ENCODE measurements around the gene MACO1.
"Not testable (repeated sequence)": the region's sequence is repeated elsewhere in the genome, so short reads cannot be mapped to it uniquely, and the experiment has no call there.

DNA sequence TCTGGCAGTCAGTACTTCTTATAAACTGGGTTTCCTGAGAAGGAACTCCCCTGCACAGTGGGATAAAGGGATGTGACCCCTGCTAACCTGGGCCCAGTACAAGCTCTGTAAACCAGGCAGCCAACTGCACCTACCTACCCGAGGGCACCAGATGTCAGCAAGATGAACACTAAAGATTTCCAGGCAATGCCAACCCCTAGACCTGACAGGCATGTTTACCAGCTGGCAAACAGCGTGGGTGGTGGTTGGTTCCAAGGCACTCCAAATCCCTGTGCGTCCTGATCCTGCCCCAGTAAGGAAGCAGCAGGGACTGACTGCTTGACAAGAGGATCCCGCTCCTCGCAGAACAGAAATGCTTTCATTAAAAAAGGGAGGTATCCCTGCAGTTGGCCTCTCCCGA, 7.5 kb upstream of the MACO1 start:
- TF ChIP-seq, protein P1, sequence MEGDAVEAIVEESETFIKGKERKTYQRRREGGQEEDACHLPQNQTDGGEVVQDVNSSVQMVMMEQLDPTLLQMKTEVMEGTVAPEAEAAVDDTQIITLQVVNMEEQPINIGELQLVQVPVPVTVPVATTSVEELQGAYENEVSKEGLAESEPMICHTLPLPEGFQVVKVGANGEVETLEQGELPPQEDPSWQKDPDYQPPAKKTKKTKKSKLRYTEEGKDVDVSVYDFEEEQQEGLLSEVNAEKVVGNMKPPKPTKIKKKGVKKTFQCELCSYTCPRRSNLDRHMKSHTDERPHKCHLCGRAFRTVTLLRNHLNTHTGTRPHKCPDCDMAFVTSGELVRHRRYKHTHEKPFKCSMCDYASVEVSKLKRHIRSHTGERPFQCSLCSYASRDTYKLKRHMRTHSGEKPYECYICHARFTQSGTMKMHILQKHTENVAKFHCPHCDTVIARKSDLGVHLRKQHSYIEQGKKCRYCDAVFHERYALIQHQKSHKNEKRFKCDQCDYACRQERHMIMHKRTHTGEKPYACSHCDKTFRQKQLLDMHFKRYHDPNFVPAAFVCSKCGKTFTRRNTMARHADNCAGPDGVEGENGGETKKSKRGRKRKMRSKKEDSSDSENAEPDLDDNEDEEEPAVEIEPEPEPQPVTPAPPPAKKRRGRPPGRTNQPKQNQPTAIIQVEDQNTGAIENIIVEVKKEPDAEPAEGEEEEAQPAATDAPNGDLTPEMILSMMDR (IDR thresholded peaks at IDR 0.05), result not testable (repeated sequence)
- not testable (repeated sequence) for TF ChIP-seq ZFX (IDR thresholded peaks at IDR 0.05; ENCODE audit: borderline replicate concordance)

All from 22Rv1 (cell line).